A549 (cell line): Measurements from ENCODE around the gene MED13L. TPM values are rescaled to one million over a fixed set of nuclear protein-coding genes. Genes with fewer than 3 reads are reported as not detected.

Experiments
- ATAC-seq, 2 experiments: fragments of 200-7000 bp in 1 of 2; fragments of >200 bp in 1 of 2; cut with Nextera tagmentation in 1 of 2; cut with Tn5 transposase in 1 of 2; 3 replicates each; pipeline versions ENCODE4 v1.8.0 to v1.9.1; 2018 to 2020; ENCODE audit warnings: mild to moderate bottlenecking in 1 of 2, moderate library complexity in 1 of 2
- CTCF ChIA-PET: fragments of 300-600 bp; sonication (Branson Sonifier 250); formaldehyde crosslinking; extraction: SDS; loops from one replicate; lab custom pipeline; 2021; ENCODE audit warnings: antibody characterized with exemption, inconsistent platforms; lab: Yijun Ruan, JAX
- POLR2A ChIA-PET: fragments of 350-600 bp; formaldehyde crosslinking; extraction: SDS; loops from one replicate; lab custom pipeline; 2021; ENCODE audit warnings: antibody characterized with exemption, inconsistent platforms; lab: Yijun Ruan, JAX
- DNase-seq, 2 experiments: peaks; one replicate each; pipeline versions ENCODE4 v3.0.0 to v3.0.0-alpha.2; 2011 to 2016; ENCODE audit warnings: low read depth in 1 of 2, low spot score in 1 of 2
- FAIRE-seq: peaks from 2 replicates; lab custom pipeline; 2011; peaks lifted over from hg19 to GRCh38; lab: Jason Lieb, UNC
- H3K27ac ChIP-seq, 2 experiments: fragments of >200 bp; sonication (Bioruptor Twin); formaldehyde crosslinking; 3 replicates each; pipeline ENCODE4 v1.5.1; 2016 to 2017
- H3K4me1 ChIP-seq: fragments of >200 bp; sonication (Bioruptor Twin); formaldehyde crosslinking; 3 replicates; pipeline ENCODE4 v1.6.1; 2016
- H3K4me2 ChIP-seq: fragments of >200 bp; sonication (Bioruptor Twin); formaldehyde crosslinking; 3 replicates; pipeline ENCODE4 v1.6.1; 2016
- H3K4me3 ChIP-seq: fragments of >200 bp; sonication (Bioruptor Twin); formaldehyde crosslinking; 3 replicates; pipeline ENCODE4 v1.5.1; 2016
- H3K9me3 ChIP-seq: fragments of >200 bp; sonication (Bioruptor Twin); formaldehyde crosslinking; 3 replicates; pipeline ENCODE4 v1.6.1; 2016
- BHLHE40 ChIP-seq: IDR thresholded peaks from 2 replicates; pipeline ENCODE4 v1.6.1; 2012; ENCODE audit warnings: low read depth, low read length, inconsistent platforms
- CHD4 ChIP-seq: fragments of 200-600 bp; sonication (generic); IDR thresholded peaks from 2 replicates; pipeline ENCODE4 v1.6.1; 2016; ENCODE audit warnings: antibody characterized with exemption, mild to moderate bottlenecking, borderline replicate concordance
- CTCF ChIP-seq: fragments of >200 bp; sonication (Bioruptor Twin); formaldehyde crosslinking; IDR thresholded peaks from 3 replicates; pipeline ENCODE4 v1.5.1; 2016
- FOSB ChIP-seq: fragments of 250-450 bp; sonication (Bioruptor Pico); IDR thresholded peaks from 2 replicates; pipeline ENCODE4 v1.5.0; 2020; ENCODE audit warnings: mild to moderate bottlenecking, moderate library complexity
- FOSL2 ChIP-seq, 2 experiments: fragments of 450-650 bp in 1 of 2; fragments of >200 bp in 1 of 2; sonication (Bioruptor Twin) in 1 of 2; formaldehyde crosslinking; IDR thresholded peaks; 2 replicates each; pipeline versions ENCODE4 v1.5.0 to v1.6.1; 2016 to 2020; ENCODE audit warnings: mild to moderate bottlenecking in 1 of 2, moderate library complexity in 1 of 2
- HES2 ChIP-seq: fragments of >200 bp; sonication (Bioruptor Twin); formaldehyde crosslinking; IDR thresholded peaks from 2 replicates; pipeline ENCODE4 v1.6.1; 2016
- HMGXB4 ChIP-seq: fragments of 250-450 bp; sonication (Bioruptor Pico); IDR thresholded peaks from 2 replicates; pipeline ENCODE4 v1.5.0; 2021; ENCODE audit warnings: mild to moderate bottlenecking, moderate library complexity, borderline replicate concordance
- HOXB13 ChIP-seq: fragments of 250-450 bp; sonication (Bioruptor Pico); IDR thresholded peaks from 2 replicates; pipeline ENCODE4 v1.5.0; 2020; ENCODE audit warnings: low read depth, mild to moderate bottlenecking, moderate library complexity
- KDM1A ChIP-seq: fragments of 200-600 bp; sonication (generic); IDR thresholded peaks from 2 replicates; pipeline ENCODE4 v1.6.1; 2016; ENCODE audit warnings: low read depth, mild to moderate bottlenecking
- KDM5A ChIP-seq: fragments of 200-600 bp; sonication (generic); IDR thresholded peaks from 2 replicates; pipeline ENCODE4 v1.6.1; 2016; ENCODE audit warnings: antibody characterized with exemption, mild to moderate bottlenecking
- MAFK ChIP-seq: fragments of 450-650 bp; IDR thresholded peaks from 2 replicates; pipeline ENCODE4 v1.6.1; 2014; ENCODE audit not compliant: partially characterized antibody
- MAZ ChIP-seq: fragments of 150-350 bp; IDR thresholded peaks from 2 replicates; pipeline ENCODE4 v1.6.1; 2014; ENCODE audit warnings: antibody characterized with exemption, low read depth, low read length, borderline replicate concordance
- MYC ChIP-seq: IDR thresholded peaks from 2 replicates; pipeline ENCODE4 v1.6.1; 2012; ENCODE audit warnings: mild to moderate bottlenecking, inconsistent platforms, low read length, improper control_type of control experiment, borderline replicate concordance
- NPAS2 ChIP-seq: fragments of 250-450 bp; sonication (Bioruptor Pico); IDR thresholded peaks from 2 replicates; pipeline ENCODE4 v1.8.0; 2022; ENCODE audit warnings: mild to moderate bottlenecking, moderate library complexity, borderline replicate concordance
- PHF8 ChIP-seq: fragments of 200-600 bp; sonication (generic); IDR thresholded peaks from 2 replicates; pipeline ENCODE4 v1.6.1; 2016; ENCODE audit warnings: low read depth, mild to moderate bottlenecking, antibody characterized with exemption, moderate library complexity, borderline replicate concordance
- POLR2A ChIP-seq: IDR thresholded peaks from 2 replicates; pipeline ENCODE4 v1.6.1; 2012; ENCODE audit warnings: mild to moderate bottlenecking, low read length
- RCOR1 ChIP-seq: fragments of 150-350 bp; IDR thresholded peaks from 2 replicates; pipeline ENCODE4 v1.6.1; 2014; ENCODE audit warnings: antibody characterized with exemption, low read length, low read depth
- RNF2 ChIP-seq: fragments of 200-600 bp; sonication (generic); IDR thresholded peaks from 2 replicates; pipeline ENCODE4 v1.6.1; 2016; ENCODE audit warnings: low read depth, mild to moderate bottlenecking, antibody characterized with exemption, moderate library complexity, borderline replicate concordance
- TFCP2L1 ChIP-seq: fragments of 250-450 bp; sonication (Bioruptor Pico); IDR thresholded peaks from 2 replicates; pipeline ENCODE4 v1.5.0; 2021; ENCODE audit warnings: mild to moderate bottlenecking
- TP53 ChIP-seq: fragments of 250-450 bp; sonication (Bioruptor Pico); IDR thresholded peaks from 2 replicates; pipeline ENCODE4 v1.5.0; 2021; ENCODE audit warnings: mild to moderate bottlenecking, moderate library complexity
- ZFP36 ChIP-seq: fragments of 450-650 bp; IDR thresholded peaks from 2 replicates; pipeline ENCODE4 v1.6.1; 2014; ENCODE audit warnings: borderline replicate concordance; ENCODE audit not compliant: partially characterized antibody
- ZNF302 ChIP-seq: fragments of 250-450 bp; sonication (Bioruptor Pico); IDR thresholded peaks from 2 replicates; pipeline ENCODE4 v1.9.0; 2021; ENCODE audit warnings: inconsistent platforms, mild to moderate bottlenecking, moderate library complexity
- WGBS: methylation state at CpG from one replicate; pipeline ENCODE4 v1.1.6; 2017; ENCODE audit errors: missing lambda C conversion rate; 5-methylcytosine and 5-hydroxymethylcytosine counted together
- polyA plus RNA-seq, 4 experiments: library from polyadenylated mRNA; depleted of rRNA in 3 of 4; stranded (reverse); fragments of >200 nt; fragmentation: RNase III in 1 of 4; extraction: RNeasy Plus Mini Kit Qiagen cat#74134 plus additional on column Dnase treatment in 1 of 4; gene quantifications; 2 replicates in 3 of 4; 3 replicates in 1 of 4; pipeline ENCODE4 v1.2.3, GENCODE V29; 2011 to 2017

Gene MED13L
- polyA plus RNA-seq, 2 of the 4 experiments (the other 2 are of a cell fraction): 23.2 to 134 TPM

GRCh38 chr12:115983226-115983798 is 294.2 kb downstream of the MED13L start (continued):
- TF ChIP-seq BHLHE40 (no peak), FOSL2 (IDR thresholded peaks at IDR 0.05) (no peak), FOSL2 (CRISPR knock-in tag; IDR thresholded peaks at IDR 0.05) (no peak), RNF2 (no peak), NPAS2 (CRISPR knock-in tag) (no peak), HMGXB4 (CRISPR knock-in tag) (no peak), MAFK (no peak), PHF8 (no peak), CHD4 (no peak), RCOR1 (no peak)

GRCh38 chr12:115980339-115980738 is 297.2 kb downstream of the MED13L start:
- Histone ChIP-seq H3K4me2 (no peak overlapping the region), H3K4me1 (no peaks in the 10 kb centered on the region), H3K27ac (no peak overlapping the region), H3K4me3 (no peak overlapping the region), H3K9me3 (no peaks in the 10 kb centered on the region)
- DNase-seq (no peak), FAIRE-seq (no peak), ATAC-seq (no peak)
- TF ChIP-seq MAZ (no peak), FOSB (CRISPR knock-in tag) (no peak), TFCP2L1 (CRISPR knock-in tag) (no peak), CTCF (no peak), CHD4 (no peak), POLR2A (no peak), ZNF302 (CRISPR knock-in tag) (no peak), RCOR1 (no peak), HOXB13 (no peak), TP53 (no peak), ZFP36 (no peak), MYC (no peak), PHF8 (no peak), BHLHE40 (no peak)
- 88% methylated on average over 3 of the region's 3 CpGs for WGBS
- ChIA-PET POLR2A (no interaction called here), CTCF (interaction anchor here (1.5 to 1.7 kb wide), 2 partner anchors 18 to 729 kb away, joined by 5 to 6 read pairs; no protein-coding TSS in a partner anchor)

- FAIRE-seq (no peak), ATAC-seq (no peak)
Measured at GRCh38 chr12:115979851-115980250, 297.6 kb downstream of the MED13L start.

More at GRCh38 chr12:115979851-115980250, 297.6 kb downstream of the MED13L start:
- DNase-seq: no peak
- Histone ChIP-seq H3K27ac (no peak overlapping the region), H3K9me3 (no peaks in the 10 kb centered on the region), H3K4me1 (no peaks in the 10 kb centered on the region), H3K4me3 (no peak overlapping the region), H3K4me2 (no peak overlapping the region)
- ChIA-PET POLR2A (no interaction called here), CTCF (interaction anchor here (0.6 to 1.7 kb wide), 3 partner anchors 18 to 729 kb away, joined by 3 to 6 read pairs (median 5); no protein-coding TSS in a partner anchor)
- TF ChIP-seq HES2: no peak
- no peak for TF ChIP-seq CTCF
- TF ChIP-seq MYC: no peak
- TF ChIP-seq KDM1A: no peak
- TF ChIP-seq KDM5A: no peak
- 92% methylated on average over 3 of the region's 3 CpGs for WGBS
